NCI-H460 (cell line): ENCODE results near the gene PLA2G6. TPM values are rescaled to one million over a fixed set of nuclear protein-coding genes. Genes with fewer than 3 reads are reported as not detected.
"Not testable (repeated sequence)": the region's sequence is repeated elsewhere in the genome, so short reads cannot be mapped to it uniquely, and the experiment has no call there.

Source experiments
- DNase-seq: peaks from one replicate; pipeline ENCODE4 v3.0.0-alpha.2; 2016; ENCODE audit warnings: low read depth; ENCODE audit errors: extremely low read depth
- total RNA-seq: library from RNA; depleted of rRNA; stranded (reverse); fragments of >200 nt; shearing (Covaris generic); gene quantifications from 2 replicates; pipeline ENCODE4 v1.2.3, GENCODE V29; 2014

The PLA2G6 gene
- total RNA-seq, 1 experiment from 2014 or later, result 7.5 TPM

- DNase-seq, result no peak
Observed at GRCh38 chr22:38089474-38089851, 92.2 kb downstream of the PLA2G6 start.

GRCh38 chr22:38088629-38089473 is 92.8 kb downstream of the PLA2G6 start:
- no peak for DNase-seq

GRCh38 chr22:38087855-38088254 is 93.8 kb downstream of the PLA2G6 start:
- DNase-seq, result no peak

- no peak for DNase-seq
Observed at GRCh38 chr22:38086942-38087341, 94.7 kb downstream of the PLA2G6 start.

GRCh38 chr22:38086001-38086845 is 95.4 kb downstream of the PLA2G6 start:
- DNase-seq, result no peak

GRCh38 chr22:38085501-38085900 is 96.1 kb downstream of the PLA2G6 start:
- no peak for DNase-seq

GRCh38 chr22:38085056-38085455 is 96.6 kb downstream of the PLA2G6 start:
- no peak for DNase-seq

GRCh38 chr22:38083931-38084631 is 97.5 kb downstream of the PLA2G6 start, which contains the start of gene SLC16A8:
Gene SLC16A8, minus strand, starts transcription at chr22:38084184. Its CDS starts 1,311 bp downstream, at chr22:38082873.
- no peak for DNase-seq

- DNase-seq, result no peak
Observed at GRCh38 chr22:38082986-38083710, 98.5 kb downstream of the PLA2G6 start.

- DNase-seq, result no peak
Observed at GRCh38 chr22:38081941-38082828, 99.4 kb downstream of the PLA2G6 start.

- DNase-seq, result no peak
Observed at GRCh38 chr22:38081636-38081940, 100.0 kb downstream of the PLA2G6 start.

- DNase-seq, result no peak
Observed at GRCh38 chr22:38080850-38081635, 100.6 kb downstream of the PLA2G6 start.

- DNase-seq, result no peak
Observed at GRCh38 chr22:38080474-38080849, 101.2 kb downstream of the PLA2G6 start.

- DNase-seq, result no peak
Observed at GRCh38 chr22:38079804-38080203, 101.8 kb downstream of the PLA2G6 start.

- not testable (repeated sequence) for DNase-seq
Observed at GRCh38 chr22:38079208-38079607, 102.4 kb downstream of the PLA2G6 start.

GRCh38 chr22:38078046-38078840 is 103.4 kb downstream of the PLA2G6 start:
- no peak for DNase-seq

- DNase-seq, result no peak
Observed at GRCh38 chr22:38077595-38077994, 104.0 kb downstream of the PLA2G6 start.

GRCh38 chr22:38077096-38077495 is 104.5 kb downstream of the PLA2G6 start:
- DNase-seq, result no peak
